ENCODE measurements around the gene RXRB.

The RXRB gene

DNA sequence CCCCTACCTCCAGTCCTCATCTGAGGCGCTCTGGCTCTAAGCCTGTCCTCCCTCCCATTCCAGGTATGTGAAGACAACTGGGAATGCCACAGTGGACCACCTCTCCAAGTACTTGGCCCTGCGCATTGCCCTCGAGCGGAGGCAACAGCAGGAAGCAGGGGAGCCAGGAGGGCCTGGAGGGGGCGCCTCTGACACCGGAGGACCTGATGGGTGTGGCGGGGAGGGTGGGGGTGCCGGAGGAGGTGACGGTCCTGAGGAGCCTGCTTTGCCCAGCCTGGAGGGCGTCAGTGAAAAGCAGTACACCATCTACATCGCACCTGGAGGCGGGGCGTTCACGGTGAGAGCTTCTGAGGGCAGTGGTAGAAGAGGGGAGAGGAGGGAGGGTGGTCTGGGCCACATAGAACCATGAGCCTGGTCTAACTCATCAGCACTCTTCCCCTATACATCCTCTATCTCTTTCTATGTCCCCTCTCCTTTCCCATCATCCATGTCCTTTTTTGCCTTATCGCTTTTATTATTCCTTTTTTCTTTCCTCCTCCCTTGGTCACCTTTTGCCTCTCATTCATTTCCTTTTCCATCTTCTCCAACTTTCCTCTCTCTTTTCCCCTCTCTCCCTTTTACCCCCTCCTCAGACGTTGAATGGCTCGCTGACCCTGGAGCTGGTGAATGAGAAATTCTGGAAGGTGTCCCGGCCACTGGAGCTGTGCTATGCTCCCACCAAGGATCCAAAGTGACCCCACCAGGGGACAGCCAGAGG, 11.4 kb upstream of the RXRB start:
- peak; percentile 49 for DNase-seq

GRCh38 chr6:33211136-33211535, 10.7 kb upstream of the RXRB start:
- DNase-seq, result peak; percentile 34

- DNase-seq, result peak; percentile 41
Observed at GRCh38 chr6:33209856-33210255, 9.4 kb upstream of the RXRB start.

GRCh38 chr6:33208091-33208967, 7.9 kb upstream of the RXRB start, which contains the start of gene RING1:
Gene RING1, plus strand, starts transcription at chr6:33208500. Its CDS starts 323 bp downstream, at chr6:33208823.
- peak; percentile 95 for DNase-seq

- no peak for DNase-seq
Observed at GRCh38 chr6:33207552-33208090, 7.2 kb upstream of the RXRB start.

GRCh38 chr6:33206864-33207551, 6.5 kb upstream of the RXRB start:
- peak; percentile 61 for DNase-seq

GRCh38 chr6:33206027-33206863, 5.8 kb upstream of the RXRB start:
- peak; percentile 51 for DNase-seq

DNA sequence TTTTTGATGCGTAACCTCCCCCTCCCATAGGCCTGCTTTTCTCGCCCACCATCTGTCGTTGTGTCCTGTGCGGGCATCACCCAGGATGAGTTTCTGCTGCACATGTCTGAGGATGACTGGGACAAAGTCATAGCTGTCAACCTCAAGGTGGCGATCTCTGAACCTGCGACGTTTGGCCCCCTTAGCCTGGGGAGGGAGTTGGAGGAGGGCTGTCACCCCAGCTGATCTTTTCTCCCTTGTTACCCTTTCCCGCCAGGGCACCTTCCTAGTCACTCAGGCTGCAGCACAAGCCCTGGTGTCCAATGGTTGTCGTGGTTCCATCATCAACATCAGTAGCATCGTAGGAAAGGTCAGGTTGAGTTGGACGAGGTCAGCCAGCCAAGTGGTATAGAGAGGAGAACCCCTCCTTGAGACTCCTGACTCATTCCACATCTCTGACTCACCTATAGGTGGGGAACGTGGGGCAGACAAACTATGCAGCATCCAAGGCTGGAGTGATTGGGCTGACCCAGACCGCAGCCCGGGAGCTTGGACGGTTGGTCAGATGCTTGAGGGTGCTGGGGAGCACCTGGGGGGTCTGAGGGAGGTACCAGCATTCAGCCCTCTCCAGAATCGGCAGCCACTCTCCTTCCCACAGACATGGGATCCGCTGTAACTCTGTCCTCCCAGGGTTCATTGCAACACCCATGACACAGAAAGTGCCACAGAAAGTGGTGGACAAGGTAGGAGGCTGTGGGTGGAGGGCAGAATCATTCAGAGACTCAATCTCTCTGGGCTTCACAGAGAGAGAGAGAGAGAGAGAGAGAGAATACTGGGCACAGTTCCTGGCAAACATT, 4.9 kb upstream of the RXRB start:
- peak; percentile 72 for DNase-seq

DNA sequence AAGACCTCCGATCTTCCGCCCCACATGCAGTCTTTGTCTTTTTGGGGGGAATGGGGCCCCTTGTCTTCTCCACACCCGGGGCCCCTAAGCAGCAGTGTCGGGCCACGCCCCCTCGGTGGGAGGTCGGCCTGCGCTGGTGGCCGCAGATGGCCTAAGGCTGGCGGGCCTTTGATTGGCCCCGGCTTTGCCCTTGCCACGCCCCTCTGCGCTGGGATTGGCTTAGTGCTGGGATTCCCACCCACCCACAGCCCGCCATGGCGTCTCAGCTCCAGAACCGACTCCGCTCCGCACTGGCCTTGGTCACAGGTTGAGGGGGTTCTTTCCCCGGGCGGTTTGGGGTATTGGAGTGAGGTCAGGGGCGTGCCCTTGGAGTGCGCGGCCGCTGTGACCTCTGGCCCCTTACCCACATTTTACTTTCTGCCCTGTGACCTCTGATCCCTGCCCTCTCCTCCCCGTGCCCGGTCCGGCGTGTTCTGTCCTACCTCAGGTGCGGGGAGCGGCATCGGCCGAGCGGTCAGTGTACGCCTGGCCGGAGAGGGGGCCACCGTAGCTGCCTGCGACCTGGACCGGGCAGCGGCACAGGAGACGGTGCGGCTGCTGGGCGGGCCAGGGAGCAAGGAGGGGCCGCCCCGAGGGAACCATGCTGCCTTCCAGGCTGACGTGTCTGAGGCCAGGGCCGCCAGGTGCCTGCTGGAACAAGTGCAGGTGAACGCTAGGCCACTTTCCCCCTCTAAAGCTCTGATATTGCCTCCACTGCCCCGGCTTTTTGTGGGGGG, 4.1 kb upstream of the RXRB start, which contains the start of gene HSD17B8:
Gene HSD17B8, plus strand, starts transcription at position 241 of the 776 bp plus-strand sequence. Its CDS starts 14 bp downstream, at position 255.
- DNase-seq, result peak; percentile 98

DNA sequence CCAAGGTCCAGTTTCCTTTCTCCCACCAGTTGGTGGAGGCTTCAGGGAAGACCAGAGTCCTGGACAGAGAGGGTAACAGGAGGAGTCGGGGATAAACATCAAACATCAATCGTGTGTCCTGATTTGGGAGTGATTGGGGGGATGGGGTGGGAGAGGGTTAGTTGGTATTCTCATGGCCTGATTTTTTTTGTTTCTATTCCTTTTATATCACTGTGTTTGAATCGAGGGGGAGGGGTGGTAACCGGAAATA, 3.6 kb upstream of the RXRB start:
- no peak for DNase-seq

DNA sequence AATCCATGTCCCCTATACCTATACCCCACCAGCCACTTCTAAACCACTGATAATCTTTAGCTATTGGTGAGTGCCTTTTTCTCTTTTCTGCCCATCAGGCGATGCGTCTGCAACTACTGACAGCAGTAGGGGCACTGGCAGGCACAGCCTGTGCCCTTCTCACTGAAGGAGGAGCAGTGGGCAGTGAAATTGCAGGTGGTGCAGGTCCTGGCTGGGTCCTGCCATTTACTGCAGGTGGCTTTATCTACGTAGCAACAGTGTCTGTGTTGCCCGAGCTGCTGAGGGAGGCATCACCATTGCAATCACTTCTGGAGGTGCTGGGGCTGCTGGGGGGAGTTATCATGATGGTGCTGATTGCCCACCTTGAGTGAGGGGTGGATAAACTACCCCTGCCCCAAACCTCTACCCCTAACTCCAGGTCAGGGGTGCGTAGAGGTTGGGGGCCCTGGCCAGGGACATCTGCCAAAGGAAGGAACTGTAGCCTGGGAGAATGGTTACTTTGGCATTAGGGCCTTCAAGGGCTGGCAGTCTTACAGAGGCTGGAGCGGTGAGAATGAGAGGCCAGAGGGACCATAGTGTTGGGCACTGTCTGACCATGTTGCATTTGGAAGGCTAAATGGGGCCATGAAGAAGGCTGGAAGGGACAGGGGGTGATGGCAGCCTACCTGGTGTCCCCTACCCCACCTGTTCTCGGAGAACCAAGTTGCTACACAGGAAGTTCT, 3.1 kb upstream of the RXRB start:
- no peak for DNase-seq

GRCh38 chr6:33202799-33203198, 2.3 kb upstream of the RXRB start:
- DNase-seq, result no peak

DNA sequence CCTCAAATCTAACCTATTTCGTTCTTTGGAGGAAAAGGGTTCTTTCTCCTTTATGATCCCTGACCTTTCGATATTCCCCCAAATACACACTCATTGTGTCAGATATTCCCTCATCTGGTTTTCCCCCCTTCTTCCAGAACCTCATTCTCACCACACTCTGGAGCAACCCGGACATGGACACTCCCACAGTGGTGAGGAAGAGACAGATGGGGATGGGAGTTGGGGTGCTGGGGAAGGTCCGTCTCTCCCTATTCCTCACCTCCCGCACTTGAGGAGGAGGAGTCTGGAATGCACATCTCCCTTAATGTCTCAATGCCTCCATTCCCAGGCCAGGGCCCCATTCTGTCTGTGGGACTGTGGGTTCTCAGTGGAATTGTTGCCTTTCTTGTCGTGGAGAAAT, 1.5 kb upstream of the RXRB start:
- DNase-seq, result no peak

DNA sequence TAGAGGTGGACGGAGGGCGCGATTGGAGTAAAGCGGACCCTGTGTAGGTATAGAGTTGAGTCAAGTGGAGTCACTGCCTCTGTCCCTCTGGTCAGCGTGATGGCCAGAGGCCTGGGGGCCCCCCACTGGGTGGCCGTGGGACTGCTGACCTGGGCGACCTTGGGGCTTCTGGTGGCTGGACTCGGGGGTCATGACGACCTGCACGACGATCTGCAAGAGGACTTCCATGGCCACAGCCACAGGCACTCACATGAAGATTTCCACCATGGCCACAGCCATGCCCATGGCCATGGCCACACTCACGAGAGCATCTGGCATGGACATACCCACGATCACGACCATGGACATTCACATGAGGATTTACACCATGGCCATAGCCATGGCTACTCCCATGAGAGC, 681 bp upstream of the RXRB start:
- DNase-seq, result no peak

- peak; percentile 92 for DNase-seq
Observed at GRCh38 chr6:33199687-33200218, 712 bp downstream of the RXRB start.

- DNase-seq, result no peak
Observed at GRCh38 chr6:33198853-33199436, 1.5 kb downstream of the RXRB start.

DNA sequence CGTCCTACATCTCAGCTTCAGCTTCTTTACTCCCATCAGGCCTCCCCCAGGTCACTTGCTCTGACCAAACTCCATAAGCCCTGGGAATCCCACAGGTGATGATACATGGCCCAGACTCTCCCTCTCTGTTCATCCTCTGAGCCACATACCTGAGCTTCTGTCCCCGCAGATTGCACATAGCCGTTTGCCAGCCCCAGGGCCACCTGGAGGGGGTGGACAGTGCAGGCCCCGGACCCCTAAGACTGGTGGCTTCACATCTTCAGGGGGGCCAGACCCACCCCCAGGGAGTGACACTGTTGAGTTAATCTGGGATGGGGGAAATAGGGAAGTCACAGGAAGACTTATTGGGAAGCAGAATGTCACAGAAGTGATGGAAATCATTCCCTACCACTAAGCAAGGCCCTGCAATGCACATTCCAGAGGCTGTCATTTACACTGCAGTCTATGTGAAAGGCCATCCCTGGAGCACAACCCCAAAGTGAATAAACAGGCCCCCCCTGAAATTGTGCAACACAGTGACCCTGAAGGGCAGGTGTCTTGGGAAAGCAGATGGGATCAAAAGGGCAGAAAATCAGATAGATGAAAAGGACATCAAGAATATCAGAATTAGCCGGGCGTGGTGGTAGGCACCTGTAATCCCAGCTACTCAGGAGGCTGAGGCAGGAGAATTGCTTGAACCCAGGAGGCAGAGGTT, 2.2 kb downstream of the RXRB start:
- no peak for DNase-seq

DNA sequence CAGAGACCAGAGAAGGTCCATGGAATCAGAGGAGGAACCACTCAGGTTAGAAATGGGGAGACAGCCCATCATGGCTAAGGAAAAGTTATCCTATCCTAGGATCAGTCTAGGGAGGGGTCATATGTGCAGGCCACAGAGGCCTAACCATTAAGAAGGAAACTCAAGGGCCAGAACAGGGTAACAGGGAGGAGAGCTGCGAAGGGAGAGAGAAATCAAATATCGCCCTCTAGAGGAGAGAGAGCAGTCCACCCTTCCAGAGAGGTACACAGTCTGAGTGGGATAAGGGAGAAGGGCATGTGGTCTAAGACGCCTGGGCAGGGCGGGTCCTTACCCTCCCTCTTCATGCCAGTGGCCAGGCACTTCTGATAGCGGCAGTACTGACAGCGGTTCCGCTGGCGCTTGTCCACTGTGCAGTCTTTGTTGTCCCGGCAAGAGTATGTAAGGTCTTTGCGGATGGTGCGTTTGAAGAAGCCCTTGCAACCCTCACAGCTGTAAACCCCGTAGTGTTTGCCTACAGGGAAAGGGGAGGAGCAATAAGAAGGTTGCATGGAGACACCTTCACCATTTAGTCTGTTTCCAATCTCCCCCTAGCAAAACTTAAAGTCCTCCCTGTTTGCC, 2.9 kb downstream of the RXRB start:
- DNase-seq, result peak; percentile 69
